ENCODE data around the gene TSC1. TPM values are rescaled to one million over a fixed set of nuclear protein-coding genes. Genes with fewer than 3 reads are reported as not detected.
"Not testable (repeated sequence)": the region's sequence is repeated elsewhere in the genome, so short reads cannot be mapped to it uniquely, and the experiment has no call there.

The TSC1 gene
- 10 to 100 TPM in 2 of 3 donors, 1 to 10 TPM in 1; 8.8 to 13.8 (median 11.4) TPM for polyA plus RNA-seq

- peak within 1 kb of the TSS; percentile 71 for H3K27ac ChIP-seq (ENCODE audit: low read depth, low read length)
- 0 to 1% (median 0%) methylated on average over 54 to 72 of the region's 72 CpGs for WGBS, 3 donors
Observed at GRCh38 chr9:132944294-132945185, at the start of gene TSC1. Gene TSC1, minus strand, starts transcription at chr9:132944616. Its CDS starts 15,744 bp downstream, at chr9:132928872.

GRCh38 chr9:132993511-132993939 is 49.1 kb upstream of the TSC1 start:
- 43 to 46% (median 44%) methylated on average over 14 of the region's 14 CpGs for WGBS, 3 donors
- no peak overlapping the region for H3K27ac ChIP-seq (ENCODE audit: low read depth, low read length)

- H3K27ac ChIP-seq (ENCODE audit: low read depth, low read length): no peak overlapping the region
- 26 to 41% (median 37%) methylated on average over 16 of the region's 16 CpGs for WGBS, 3 donors
Observed at GRCh38 chr9:132991351-132992300, 47.2 kb upstream of the TSC1 start.

- H3K27ac ChIP-seq (ENCODE audit: low read depth, low read length): no peak overlapping the region
- 90 to 97% (median 95%) methylated on average over 14 of the region's 14 CpGs for WGBS, 3 donors
Observed at GRCh38 chr9:132990781-132991180, 46.4 kb upstream of the TSC1 start.

GRCh38 chr9:132989998-132990557 is 45.7 kb upstream of the TSC1 start:
- 70 to 86% (median 77%) methylated on average over 4 of the region's 4 CpGs for WGBS, 3 donors
- H3K27ac ChIP-seq (ENCODE audit: low read depth, low read length): not testable (repeated sequence)

GRCh38 chr9:132989414-132989996 is 45.1 kb upstream of the TSC1 start:
- no peak overlapping the region for H3K27ac ChIP-seq (ENCODE audit: low read depth, low read length)
- 84 to 87% (median 87%) methylated on average over 23 of the region's 23 CpGs for WGBS, 3 donors

- 88 to 95% (median 88%) methylated on average over 12 to 13 of the region's 13 CpGs for WGBS, 3 donors
- no peak overlapping the region for H3K27ac ChIP-seq (ENCODE audit: low read depth, low read length)
Observed at GRCh38 chr9:132989014-132989310, 44.5 kb upstream of the TSC1 start.

GRCh38 chr9:132988244-132989013 is 44.0 kb upstream of the TSC1 start:
- WGBS, 3 donors: 75 to 85% (median 84%) methylated on average over 14 of the region's 14 CpGs
- H3K27ac ChIP-seq (ENCODE audit: low read depth, low read length): no peak overlapping the region

- no peak overlapping the region for H3K27ac ChIP-seq (ENCODE audit: low read depth, low read length)
- 51 to 57% (median 55%) methylated on average over 26 of the region's 26 CpGs for WGBS, 3 donors
Observed at GRCh38 chr9:132986640-132987620, 42.5 kb upstream of the TSC1 start.

- 76 to 85% (median 85%) methylated on average over 13 of the region's 13 CpGs for WGBS, 3 donors
- H3K27ac ChIP-seq (ENCODE audit: low read depth, low read length): no peak overlapping the region
Observed at GRCh38 chr9:132986114-132986513, 41.7 kb upstream of the TSC1 start.

GRCh38 chr9:132985489-132985888 is 41.1 kb upstream of the TSC1 start:
- WGBS, 3 donors: 72 to 79% (median 73%) methylated on average over 8 of the region's 8 CpGs
- H3K27ac ChIP-seq (ENCODE audit: low read depth, low read length): no peak overlapping the region

- no peak overlapping the region for H3K27ac ChIP-seq (ENCODE audit: low read depth, low read length)
- WGBS, 3 donors: 41 to 56% (median 53%) methylated on average over 4 of the region's 4 CpGs
Observed at GRCh38 chr9:132985071-132985350, 40.6 kb upstream of the TSC1 start.

- whole genome bisulfite sequencing, 3 donors: 39 to 72% (median 56%) methylated on average over 16 to 20 of the region's 20 CpGs
- no peak overlapping the region for H3K27ac ChIP-seq (ENCODE audit: low read depth, low read length)
Observed at GRCh38 chr9:132984202-132985070, 40.0 kb upstream of the TSC1 start.

- H3K27ac ChIP-seq (ENCODE audit: low read depth, low read length): no peak overlapping the region
- WGBS, 3 donors: 62 to 90% (median 70%) methylated on average over 11 of the region's 11 CpGs
Observed at GRCh38 chr9:132983491-132984201, 39.2 kb upstream of the TSC1 start.

GRCh38 chr9:132982458-132982857 is 38.0 kb upstream of the TSC1 start:
- WGBS, 3 donors: 31 to 54% (median 46%) methylated on average over 8 of the region's 8 CpGs
- no peak overlapping the region for H3K27ac ChIP-seq (ENCODE audit: low read depth, low read length)
